ENCODE results near the gene AUP1. TPM values are rescaled to one million over a fixed set of nuclear protein-coding genes. Genes with fewer than 3 reads are reported as not detected.

The AUP1 gene
- total and polyA plus RNA-seq, 10 of the 15 experiments (the other 5 are each of a cell fraction or from before 2014, with no cell fraction given), result 39.1 to 215 (median 138) TPM

- TF ChIP-seq E2F4 (IDR thresholded peaks at IDR 0.05; ENCODE audit: low read depth, low read length) (no peak), FOXK2 (IDR thresholded peaks at IDR 0.05) (peak; percentile 8; the same call in 1 of the 2 replicates), IRF3 (IDR thresholded peaks at IDR 0.05) (peak; percentile 23; the same call in 1 of the 2 replicates), CEBPB (IDR thresholded peaks at IDR 0.05; ENCODE audit: borderline replicate concordance in 1 of 2, low read depth in 2 of 2, low read length in 2 of 2) (no peak), NBN (IDR thresholded peaks at IDR 0.05) (peak; percentile 89; the same call in 1 of the 2 replicates), RELB (IDR thresholded peaks at IDR 0.05; ENCODE audit: low read depth) (0 out of 2 replicates have a peak, but pooled peaks have one; percentile 48), FOXM1 (IDR thresholded peaks at IDR 0.05; ENCODE audit: low read depth, low read length) (no peak), ATF2 (IDR thresholded peaks at IDR 0.05; ENCODE audit: low read length) (no peak), RAD51 (IDR thresholded peaks at IDR 0.05) (peak; percentile 70), TAF1 (IDR thresholded peaks at IDR 0.05; ENCODE audit: borderline replicate concordance, low read depth, low read length) (peak; percentile 91), E4F1 (IDR thresholded peaks at IDR 0.05; ENCODE audit: borderline replicate concordance, partially characterized antibody) (peak; percentile 66), PRDM15 (CRISPR knock-in tag; IDR thresholded peaks at IDR 0.05) (no peak), BRCA1 (IDR thresholded peaks at IDR 0.05; ENCODE audit: low read depth, low read length) (no peak), SP1 (IDR thresholded peaks at IDR 0.05; ENCODE audit: low read depth, low read length) (peak; percentile 79), IRF4 (IDR thresholded peaks at IDR 0.05; ENCODE audit: low read depth, low read length) (no peak), TCF12 (IDR thresholded peaks at IDR 0.05; ENCODE audit: low read depth, low read length) (peak; percentile 5; the same call in 1 of the 2 replicates), TCF3 (IDR thresholded peaks at IDR 0.05; ENCODE audit: borderline replicate concordance, insufficient read depth, low read depth, low read length) (no peak), DPF2 (IDR thresholded peaks at IDR 0.05) (peak; percentile 31; the same call in 1 of the 2 replicates)
Measured at GRCh38 chr2:74507145-74507925, 22.2 kb downstream of the AUP1 start, which contains the start of gene PCGF1 (continued).

Measured in GM12878 (cell line).